Muscle layer of colon (tissue), 2 donors: ENCODE data around the gene CDK8.

ENCODE experiments used
- H3K27ac ChIP-seq: one replicate; pipeline ENCODE4 v1.7.0; 2013; ENCODE audit warnings: low read depth, mild to moderate bottlenecking, low read length, moderate library complexity
- H3K27me3 ChIP-seq, 2 donors: one replicate each; pipeline ENCODE4 v1.7.0; 2013; ENCODE audit warnings: low read length in 2 of 2, mild to moderate bottlenecking in 2 of 2; ENCODE audit not compliant: insufficient read depth in 2 of 2, control insufficient read depth in 1 of 2
- H3K36me3 ChIP-seq: one replicate; pipeline ENCODE4 v1.7.0; 2013; ENCODE audit warnings: mild to moderate bottlenecking, low read length; ENCODE audit not compliant: insufficient read depth
- H3K4me1 ChIP-seq: one replicate; pipeline ENCODE4 v1.7.0; 2013; ENCODE audit warnings: mild to moderate bottlenecking, low read length; ENCODE audit not compliant: insufficient read depth
- H3K4me3 ChIP-seq, 2 donors: one replicate each; pipeline ENCODE4 v1.7.0; 2013; ENCODE audit warnings: low read length in 2 of 2, low read depth in 1 of 2, mild to moderate bottlenecking in 1 of 2, moderate library complexity in 1 of 2
- H3K9ac ChIP-seq: one replicate; pipeline ENCODE4 v1.7.0; 2013; ENCODE audit warnings: low read length
- H3K9me3 ChIP-seq: one replicate; pipeline ENCODE4 v1.7.0; 2013; ENCODE audit warnings: mild to moderate bottlenecking, low read length
- donor health status: abdominal sarcoma.
- donor health status: Adenocarcinoma of cecum.

CDK8 gene

DNA sequence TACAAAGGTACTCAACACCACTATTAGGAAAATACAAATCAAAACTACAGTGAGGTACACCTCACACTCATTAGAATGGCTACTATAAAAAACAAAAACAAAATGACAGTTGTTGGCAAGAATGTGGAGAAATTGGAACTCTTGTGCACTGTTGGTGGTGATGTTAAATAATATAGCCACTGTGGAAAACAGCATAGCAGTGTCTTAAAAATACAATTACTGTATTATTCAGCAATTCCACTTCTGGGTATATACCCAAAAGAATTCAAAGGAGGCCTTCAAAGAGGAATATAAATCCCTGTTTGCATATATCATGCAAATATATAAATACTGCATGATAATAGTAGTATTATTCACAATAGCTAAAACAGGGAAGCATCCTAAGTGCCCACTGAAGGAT lies 66.8 kb downstream of the CDK8 start:
- Histone ChIP-seq H3K9me3 (no peaks in the 10 kb centered on the region), H3K27me3 (no peaks in the 10 kb centered on the region), H3K9ac (no peak overlapping the region), H3K36me3 (no peaks in the 10 kb centered on the region), H3K27ac (no peak overlapping the region), H3K4me3 (no peak overlapping the region), H3K4me1 (peaks cover 28% of the 10 kb centered on the region)

DNA sequence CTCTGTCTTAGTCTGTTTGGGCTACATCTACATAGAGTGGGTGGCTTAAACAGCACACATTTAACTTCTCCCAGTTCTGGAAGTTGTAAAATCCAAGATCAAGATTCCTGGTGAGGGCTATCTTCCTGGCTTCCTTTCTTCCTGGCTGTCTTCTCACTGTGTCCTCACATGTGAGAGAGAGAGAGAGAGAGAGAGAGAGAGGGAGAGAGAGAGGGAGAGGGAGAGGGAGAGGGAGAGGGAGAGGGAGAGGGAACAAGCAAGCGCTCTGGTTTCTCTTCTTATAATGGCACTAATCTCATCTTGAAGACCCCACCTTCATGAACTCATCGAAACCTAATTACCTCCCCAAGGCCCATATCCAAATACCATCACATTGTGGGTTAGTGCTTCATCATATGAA lies 69.2 kb downstream of the CDK8 start:
- no peak overlapping the region for H3K27ac ChIP-seq
- H3K4me3 ChIP-seq = no peak overlapping the region
- no peaks in the 10 kb centered on the region for H3K9me3 ChIP-seq
- H3K27me3 ChIP-seq = no peaks in the 10 kb centered on the region
- no peaks in the 10 kb centered on the region for H3K36me3 ChIP-seq
- H3K4me1 ChIP-seq = peaks cover 35% of the 10 kb centered on the region
- H3K9ac ChIP-seq = no peak overlapping the region

DNA sequence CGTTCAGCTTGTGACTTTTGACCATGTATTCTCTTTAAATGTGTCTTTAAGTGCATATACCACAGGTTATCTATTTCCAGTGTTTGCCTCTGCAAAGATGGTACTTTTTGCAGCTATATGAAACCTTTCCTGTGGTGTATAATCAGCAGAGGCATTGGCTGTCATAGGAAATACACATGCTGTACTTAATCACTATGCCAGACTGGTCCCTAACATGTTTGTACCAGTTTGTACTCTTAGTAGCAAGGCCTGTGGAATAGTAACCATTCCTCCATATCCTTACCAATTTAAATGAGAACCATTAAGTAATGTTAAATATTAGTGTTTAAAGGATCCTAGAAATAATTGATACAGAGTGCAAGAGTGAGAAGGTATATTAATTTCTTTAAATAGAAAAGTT lies 69.8 kb downstream of the CDK8 start:
- H3K9ac ChIP-seq = no peak overlapping the region
- no peaks in the 10 kb centered on the region for H3K36me3 ChIP-seq
- H3K27me3 ChIP-seq = no peaks in the 10 kb centered on the region
- no peak overlapping the region for H3K27ac ChIP-seq
- H3K4me1 ChIP-seq = peaks cover 35% of the 10 kb centered on the region
- H3K9me3 ChIP-seq = no peaks in the 10 kb centered on the region
- H3K4me3 ChIP-seq = no peak overlapping the region

DNA sequence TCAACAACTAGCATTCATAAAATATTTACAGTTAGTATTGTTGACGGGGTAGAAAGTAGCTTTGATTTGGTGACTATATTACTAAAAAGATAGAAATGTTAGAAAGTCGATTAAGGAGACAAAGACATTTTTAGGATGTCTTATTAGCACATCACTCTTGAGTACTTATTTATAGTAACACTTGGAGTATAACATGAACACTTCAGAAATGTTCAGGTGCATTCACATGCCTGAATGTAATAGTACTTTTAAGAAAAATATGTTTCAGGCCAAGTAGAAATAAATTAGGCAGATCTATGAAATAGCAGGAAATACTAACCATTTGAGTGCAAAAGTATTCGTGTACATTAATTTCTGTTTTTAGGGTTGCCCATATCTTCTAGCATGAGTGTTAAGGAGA lies 70.4 kb downstream of the CDK8 start:
- Histone ChIP-seq H3K27me3 (no peaks in the 10 kb centered on the region), H3K36me3 (no peaks in the 10 kb centered on the region), H3K9ac (no peak overlapping the region), H3K9me3 (no peaks in the 10 kb centered on the region), H3K4me1 (peaks cover 35% of the 10 kb centered on the region), H3K27ac (no peak overlapping the region), H3K4me3 (no peak overlapping the region)

DNA sequence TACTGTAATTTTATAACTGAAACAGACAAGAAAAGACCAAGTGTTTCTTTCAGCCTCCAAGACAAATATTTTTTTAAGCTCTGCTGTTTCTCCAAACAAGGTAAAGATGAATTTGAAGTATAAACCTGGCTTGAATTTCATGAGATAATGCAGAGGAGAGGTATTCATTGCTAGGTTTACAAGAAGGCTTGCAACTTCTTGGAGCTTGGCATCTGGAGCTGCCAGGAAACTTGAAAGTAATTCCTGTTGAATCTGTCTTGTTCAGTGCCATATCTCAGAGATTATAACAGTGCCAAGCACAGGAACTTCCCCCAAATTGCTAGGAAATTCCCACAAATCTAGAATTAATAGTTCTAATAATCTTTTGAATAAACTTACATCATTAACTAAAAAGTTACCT lies 70.9 kb downstream of the CDK8 start:
- Histone ChIP-seq H3K4me3 (no peak overlapping the region), H3K27me3 (no peaks in the 10 kb centered on the region), H3K4me1 (peaks cover 35% of the 10 kb centered on the region), H3K36me3 (no peaks in the 10 kb centered on the region), H3K9ac (no peak overlapping the region), H3K9me3 (no peaks in the 10 kb centered on the region), H3K27ac (peak overlapping the region; percentile 60)

DNA sequence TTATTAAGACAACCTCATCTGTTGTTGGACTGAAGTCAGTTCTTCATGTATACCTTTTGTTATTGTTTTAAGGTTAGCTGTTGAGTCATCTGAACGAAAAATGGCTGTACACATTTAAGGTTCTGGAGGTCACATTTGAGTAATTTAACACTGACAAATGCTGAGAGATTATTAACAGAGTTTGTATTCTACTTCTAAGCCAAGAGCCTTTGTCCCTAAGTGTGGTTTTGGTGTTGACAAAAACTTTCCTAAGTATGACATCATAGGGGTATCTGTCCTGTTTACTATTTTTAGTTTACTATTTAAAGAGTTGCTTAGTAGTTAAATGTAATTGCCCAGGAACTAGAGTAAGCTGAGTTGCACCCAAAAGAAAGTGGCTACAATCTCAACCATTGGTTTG lies 71.9 kb downstream of the CDK8 start:
- no peaks in the 10 kb centered on the region for H3K27me3 ChIP-seq
- H3K27ac ChIP-seq = peak overlapping the region; percentile 60

DNA sequence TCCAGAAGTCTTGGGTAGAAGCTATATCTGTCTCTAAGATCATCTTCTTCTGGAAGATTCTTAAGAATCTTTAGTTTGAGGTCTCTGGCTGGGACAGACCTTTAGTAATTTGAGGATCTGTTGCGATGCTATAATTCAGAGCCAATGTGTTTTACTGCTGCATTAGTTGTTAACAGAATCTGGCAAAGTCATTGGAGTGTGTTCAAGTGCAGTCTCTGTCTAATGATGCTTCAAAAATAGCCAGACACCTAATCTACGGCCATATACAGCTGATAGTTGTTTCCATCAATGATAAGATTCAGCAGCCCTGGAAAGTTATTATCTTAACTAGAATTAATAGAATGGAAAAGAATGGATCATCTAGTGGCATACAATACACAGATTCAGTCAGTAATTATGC lies 72.6 kb downstream of the CDK8 start:
- Histone ChIP-seq H3K36me3 (no peaks in the 10 kb centered on the region), H3K27me3 (no peaks in the 10 kb centered on the region), H3K4me1 (peaks cover 28% of the 10 kb centered on the region), H3K4me3 (no peak overlapping the region), H3K27ac (no peak overlapping the region), H3K9ac (no peak overlapping the region), H3K9me3 (no peaks in the 10 kb centered on the region)

More for the DNA sequence above, 71.9 kb downstream of the CDK8 start:
- H3K4me1 ChIP-seq = peaks cover 28% of the 10 kb centered on the region
- H3K9ac ChIP-seq = no peak overlapping the region
- peak overlapping the region in 1 of 2 donors; percentile 19 for H3K4me3 ChIP-seq
- H3K9me3 ChIP-seq = no peaks in the 10 kb centered on the region
- no peaks in the 10 kb centered on the region for H3K36me3 ChIP-seq

DNA sequence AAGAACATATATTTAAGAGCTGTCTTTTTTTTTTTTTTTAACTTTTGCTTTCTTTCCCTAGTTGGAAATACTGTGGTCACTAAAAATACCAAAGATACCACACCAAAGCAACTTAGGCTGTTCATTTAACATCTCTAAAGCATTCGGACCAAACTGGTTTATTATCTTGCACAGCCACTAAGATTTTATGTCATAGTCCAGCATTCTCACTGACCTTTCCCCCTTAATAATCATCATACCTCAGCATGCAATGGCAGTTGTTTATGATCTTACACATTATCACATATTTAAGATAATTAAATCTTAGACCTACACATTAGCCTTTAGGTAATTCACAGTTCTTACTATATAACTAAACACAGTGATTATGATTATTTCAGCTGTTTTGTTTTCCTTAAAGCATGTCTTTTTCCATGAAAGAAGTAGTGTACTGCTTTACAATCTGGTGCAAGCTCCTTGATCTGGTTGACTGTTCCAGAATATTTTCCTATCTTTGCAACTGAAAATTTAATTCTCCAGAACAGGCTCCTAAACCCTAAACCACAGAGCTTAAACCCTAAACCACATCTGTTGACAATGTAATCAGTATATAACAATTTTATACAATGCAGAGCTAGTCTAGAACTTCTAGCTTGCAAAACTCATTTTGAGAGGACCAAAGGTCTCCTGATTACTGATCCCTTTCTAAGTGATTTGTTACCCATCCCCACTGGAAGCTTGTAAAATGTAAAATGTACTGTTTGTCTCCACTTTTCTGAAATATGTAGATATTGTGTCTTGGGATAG lies 74.2 kb downstream of the CDK8 start:
- Histone ChIP-seq H3K4me3 (no peak overlapping the region), H3K9me3 (no peaks in the 10 kb centered on the region), H3K36me3 (no peaks in the 10 kb centered on the region), H3K4me1 (peaks cover 24% of the 10 kb centered on the region), H3K9ac (no peak overlapping the region), H3K27ac (no peak overlapping the region), H3K27me3 (no peaks in the 10 kb centered on the region)

DNA sequence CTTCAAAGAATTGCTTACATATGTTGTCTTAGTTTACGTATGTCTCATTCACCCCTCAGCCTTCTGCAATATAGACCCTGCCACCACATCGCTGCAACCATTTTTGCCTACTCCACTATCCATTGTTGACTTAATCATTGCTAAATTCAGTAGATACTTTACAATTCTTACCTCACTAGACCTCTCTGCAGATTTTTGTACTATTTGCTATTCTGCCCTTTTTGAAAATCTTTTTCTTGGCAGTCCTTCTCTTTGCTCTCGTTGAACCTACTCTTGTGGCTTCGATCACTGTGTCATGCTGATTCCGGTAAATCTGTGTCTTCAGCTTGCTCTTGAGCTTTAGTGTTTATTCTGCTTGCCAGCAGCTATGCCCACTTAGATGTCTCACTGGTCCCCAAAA lies 81.2 kb downstream of the CDK8 start:
- no peak overlapping the region for H3K4me3 ChIP-seq
- H3K27ac ChIP-seq = no peak overlapping the region
- H3K27me3 ChIP-seq = no peaks in the 10 kb centered on the region
- no peaks in the 10 kb centered on the region for H3K36me3 ChIP-seq
- H3K9me3 ChIP-seq = no peaks in the 10 kb centered on the region
- no peak overlapping the region for H3K9ac ChIP-seq
- H3K4me1 ChIP-seq = no peaks in the 10 kb centered on the region

DNA sequence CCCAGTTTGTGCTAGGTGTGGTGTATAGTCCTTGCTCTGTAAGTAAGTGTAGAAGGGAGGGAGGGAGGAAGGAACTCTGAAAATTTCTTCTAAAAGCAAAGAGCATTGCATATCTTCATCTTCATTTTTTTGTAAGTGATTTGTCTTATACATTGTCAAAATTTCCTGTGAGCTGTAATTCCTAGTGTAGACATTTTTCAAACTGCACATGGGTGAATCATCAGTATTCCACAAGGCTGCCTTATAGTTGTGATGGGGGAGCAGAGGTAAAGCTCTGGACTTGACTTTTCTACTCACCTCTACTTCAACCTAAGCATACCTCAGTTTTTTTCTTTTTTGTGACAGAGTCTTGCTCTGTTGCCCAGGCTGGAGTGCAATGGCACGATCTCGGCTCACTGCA lies 86.9 kb downstream of the CDK8 start:
- no peaks in the 10 kb centered on the region for H3K4me1 ChIP-seq
- H3K36me3 ChIP-seq = peaks cover 4% of the 10 kb centered on the region
- no peaks in the 10 kb centered on the region for H3K27me3 ChIP-seq
- H3K27ac ChIP-seq = no peak overlapping the region
- H3K9me3 ChIP-seq = no peaks in the 10 kb centered on the region
- H3K4me3 ChIP-seq = no peak overlapping the region
- no peak overlapping the region for H3K9ac ChIP-seq

DNA sequence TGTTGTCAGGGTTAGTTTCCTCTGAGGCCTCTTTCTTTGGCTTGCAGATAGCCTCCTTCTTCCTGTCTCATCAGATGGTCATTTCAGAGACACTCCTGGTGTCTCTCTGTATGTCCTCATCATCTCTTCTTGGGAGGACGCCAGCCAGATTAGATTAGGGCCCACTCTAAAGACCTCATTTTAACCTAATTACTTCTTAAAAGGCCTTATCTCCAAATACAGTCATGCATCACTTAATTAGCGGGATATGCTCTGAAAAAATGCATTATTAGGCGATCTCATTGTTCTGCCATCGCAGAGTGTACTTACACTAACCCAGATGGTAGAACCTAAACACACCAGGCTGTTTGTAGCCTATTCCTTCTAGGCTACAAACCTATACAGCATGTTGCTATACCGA lies 89.0 kb downstream of the CDK8 start:
- H3K27ac ChIP-seq = no peak overlapping the region
- H3K36me3 ChIP-seq = peaks cover 4% of the 10 kb centered on the region
- no peaks in the 10 kb centered on the region for H3K9me3 ChIP-seq
- no peaks in the 10 kb centered on the region for H3K4me1 ChIP-seq
- no peak overlapping the region for H3K9ac ChIP-seq
- no peaks in the 10 kb centered on the region for H3K27me3 ChIP-seq
- H3K4me3 ChIP-seq = no peak overlapping the region

DNA sequence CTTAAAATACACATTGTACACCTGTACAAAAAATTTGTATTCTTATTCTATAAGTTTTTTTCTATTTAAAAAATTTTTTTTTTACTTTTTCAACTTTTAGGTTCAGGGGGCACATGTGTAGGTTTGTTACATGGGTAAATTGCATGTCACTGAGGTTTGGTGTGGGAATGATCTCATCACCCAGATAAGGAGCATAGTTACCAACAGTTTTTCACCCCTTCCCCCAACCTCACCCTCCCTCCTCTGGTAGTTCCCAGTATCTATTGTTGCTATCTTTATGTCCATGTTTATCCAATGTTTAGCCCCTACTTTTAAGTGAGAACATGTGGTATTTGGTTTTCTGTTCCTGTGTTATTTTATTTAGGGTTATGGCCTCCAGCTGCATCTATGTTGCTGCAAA lies 89.9 kb downstream of the CDK8 start:
- Histone ChIP-seq H3K27ac (no peak overlapping the region), H3K4me1 (no peaks in the 10 kb centered on the region), H3K9me3 (no peaks in the 10 kb centered on the region), H3K9ac (no peak overlapping the region), H3K27me3 (no peaks in the 10 kb centered on the region), H3K4me3 (no peak overlapping the region), H3K36me3 (peaks cover 4% of the 10 kb centered on the region)
